Choroid plexus epithelial cell (primary cell): ENCODE results near the gene MAG.
"Not testable (repeated sequence)": the region's sequence is repeated elsewhere in the genome, so short reads cannot be mapped to it uniquely, and the experiment has no call there.

Source experiments
- DNase-seq: peaks from one replicate; pipeline ENCODE4 v3.0.0-alpha.2; 2010; ENCODE audit warnings: low read depth
- H3K4me3 ChIP-seq: 2 replicates; pipeline ENCODE4 v1.5.1; 2011; ENCODE audit warnings: low read depth, mild to moderate bottlenecking, control low read depth, low read length, moderate library complexity
- TF ChIP-seq, protein P1 (sequence below): conservative IDR thresholded peaks from 2 replicates; pipeline ENCODE4 v1.5.1; 2011; ENCODE audit warnings: low read depth, mild to moderate bottlenecking, control low read depth, inconsistent platforms, low read length, moderate library complexity

Gene MAG

DNA sequence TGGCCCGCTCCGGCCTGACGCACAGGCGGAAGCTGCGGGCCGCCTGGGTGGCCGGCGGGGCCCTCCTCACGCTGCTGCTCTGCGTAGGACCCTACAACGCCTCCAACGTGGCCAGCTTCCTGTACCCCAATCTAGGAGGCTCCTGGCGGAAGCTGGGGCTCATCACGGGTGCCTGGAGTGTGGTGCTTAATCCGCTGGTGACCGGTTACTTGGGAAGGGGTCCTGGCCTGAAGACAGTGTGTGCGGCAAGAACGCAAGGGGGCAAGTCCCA is 60.2 kb downstream of the MAG start:
- no peak for DNase-seq
- TF ChIP-seq, protein P1, sequence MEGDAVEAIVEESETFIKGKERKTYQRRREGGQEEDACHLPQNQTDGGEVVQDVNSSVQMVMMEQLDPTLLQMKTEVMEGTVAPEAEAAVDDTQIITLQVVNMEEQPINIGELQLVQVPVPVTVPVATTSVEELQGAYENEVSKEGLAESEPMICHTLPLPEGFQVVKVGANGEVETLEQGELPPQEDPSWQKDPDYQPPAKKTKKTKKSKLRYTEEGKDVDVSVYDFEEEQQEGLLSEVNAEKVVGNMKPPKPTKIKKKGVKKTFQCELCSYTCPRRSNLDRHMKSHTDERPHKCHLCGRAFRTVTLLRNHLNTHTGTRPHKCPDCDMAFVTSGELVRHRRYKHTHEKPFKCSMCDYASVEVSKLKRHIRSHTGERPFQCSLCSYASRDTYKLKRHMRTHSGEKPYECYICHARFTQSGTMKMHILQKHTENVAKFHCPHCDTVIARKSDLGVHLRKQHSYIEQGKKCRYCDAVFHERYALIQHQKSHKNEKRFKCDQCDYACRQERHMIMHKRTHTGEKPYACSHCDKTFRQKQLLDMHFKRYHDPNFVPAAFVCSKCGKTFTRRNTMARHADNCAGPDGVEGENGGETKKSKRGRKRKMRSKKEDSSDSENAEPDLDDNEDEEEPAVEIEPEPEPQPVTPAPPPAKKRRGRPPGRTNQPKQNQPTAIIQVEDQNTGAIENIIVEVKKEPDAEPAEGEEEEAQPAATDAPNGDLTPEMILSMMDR: no peak

DNA sequence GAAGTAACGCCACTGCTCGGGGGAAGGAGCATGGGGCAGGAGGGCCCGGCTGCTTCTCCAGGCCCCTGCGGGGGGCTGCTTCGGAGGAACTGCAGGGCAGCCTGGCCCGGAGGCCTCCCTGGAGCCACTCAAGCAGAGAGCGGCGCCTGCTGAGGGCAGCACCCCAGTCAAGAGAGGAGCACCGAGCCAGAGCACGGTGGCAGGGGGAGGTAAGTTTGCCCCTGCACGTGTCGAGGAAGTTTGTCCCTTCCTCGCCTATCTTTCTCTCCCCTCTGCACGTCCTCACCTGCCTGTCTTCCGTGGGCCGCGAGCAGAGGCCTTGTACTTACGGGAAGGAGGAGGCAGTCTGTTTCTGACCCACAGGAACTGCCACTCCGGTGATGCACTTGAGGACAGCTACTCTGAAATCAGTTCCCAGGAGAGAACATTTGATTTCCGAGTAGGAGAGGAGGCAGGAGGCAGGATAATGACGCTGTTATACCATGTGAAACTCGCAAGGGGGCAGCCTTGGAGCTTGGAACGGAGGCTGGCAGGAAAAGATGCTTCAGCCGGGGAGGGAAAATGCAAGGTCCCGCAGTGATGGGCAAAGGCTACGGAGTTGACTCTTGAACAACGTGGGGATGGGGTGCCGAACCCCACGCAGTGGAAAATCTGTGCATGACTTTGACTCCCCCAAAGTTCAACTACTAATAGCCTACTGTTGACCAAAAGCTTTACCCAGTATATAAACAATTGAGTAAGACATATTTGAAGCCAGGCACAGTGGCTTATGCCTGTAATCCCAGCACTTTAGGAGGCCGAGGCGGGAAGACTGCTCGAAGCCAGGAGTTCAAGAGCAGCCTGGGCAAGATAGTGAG is 60.7 kb downstream of the MAG start:
- DNase-seq: peak; percentile 91
- TF ChIP-seq, protein P1: peak; percentile 92
- no peak overlapping the region for H3K4me3 ChIP-seq

More for the DNA sequence above, 60.2 kb downstream of the MAG start:
- no peak overlapping the region for H3K4me3 ChIP-seq

DNA sequence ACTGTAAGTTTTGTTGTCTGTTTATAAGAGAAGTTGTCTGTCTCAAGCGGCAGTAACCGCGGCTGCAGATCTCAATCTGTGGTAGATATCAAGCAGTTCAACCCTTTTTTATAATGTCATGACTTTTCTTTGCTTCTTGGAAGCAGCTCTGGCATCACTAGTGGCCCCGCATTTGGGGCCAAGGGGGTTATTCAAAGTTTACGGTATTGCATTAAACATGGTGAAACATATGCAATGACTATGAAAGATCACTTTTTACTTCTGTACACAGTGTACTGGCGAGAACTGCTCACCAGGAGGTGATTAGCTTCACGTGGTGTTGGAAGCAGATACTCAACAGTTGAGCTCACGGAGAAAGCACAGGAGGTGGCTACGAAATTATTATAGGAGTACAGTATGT is 61.7 kb downstream of the MAG start:
- H3K4me3 ChIP-seq: no peak overlapping the region
- DNase-seq: peak; percentile 96
- TF ChIP-seq, protein P1: peak; percentile 50

DNA sequence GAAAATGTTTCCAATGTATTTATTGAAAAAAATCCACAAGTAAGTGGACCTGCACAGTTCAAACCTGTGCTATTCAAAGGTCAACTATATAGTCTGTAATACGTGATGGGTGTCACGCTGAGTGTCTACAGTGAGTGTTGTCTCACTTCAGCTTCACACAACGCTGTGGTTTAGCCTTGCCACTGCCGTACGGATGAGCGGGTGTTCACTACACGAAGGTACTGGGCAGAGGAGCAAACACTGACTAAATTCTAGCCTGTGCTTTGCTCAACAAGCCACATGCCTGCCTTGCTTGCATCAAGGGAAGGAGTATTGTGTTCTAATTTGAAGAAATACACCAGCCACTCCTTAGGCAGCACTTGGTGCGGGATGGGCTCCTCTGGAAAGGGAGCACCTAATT is 62.9 kb downstream of the MAG start:
- DNase-seq: no peak
- no peak overlapping the region for H3K4me3 ChIP-seq
- TF ChIP-seq, protein P1: no peak

DNA sequence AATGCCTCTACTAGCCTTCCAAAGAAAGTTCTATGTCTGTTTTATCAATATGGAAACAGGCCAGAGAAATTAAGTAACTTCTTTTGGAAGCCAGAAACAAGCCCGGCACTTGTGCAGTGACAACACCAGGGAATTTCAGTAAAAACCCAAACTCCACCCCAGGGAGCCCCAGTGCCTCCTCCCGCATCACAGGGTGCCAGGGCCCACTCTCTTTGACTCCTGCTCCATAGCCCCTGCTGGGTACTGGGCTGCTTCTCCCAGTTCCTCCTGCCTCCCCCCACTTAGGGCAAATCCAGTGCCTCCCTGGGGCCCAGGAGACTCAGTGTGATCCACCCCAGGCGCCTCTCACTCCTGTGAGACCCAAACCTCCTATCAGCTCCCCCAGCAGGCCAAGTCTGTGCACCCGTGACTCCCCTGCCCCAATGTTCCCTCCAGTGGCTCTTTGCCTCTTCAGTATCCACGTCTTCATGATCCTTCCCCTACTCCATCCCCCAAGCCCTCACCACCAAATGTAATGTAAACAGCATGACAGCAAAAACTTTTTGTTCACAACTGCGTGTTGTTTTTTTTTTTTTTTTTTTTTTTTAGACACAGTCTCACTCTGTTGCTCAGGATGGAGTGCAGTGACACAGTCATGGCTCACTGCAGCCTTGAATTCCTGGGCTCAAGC is 64.0 kb downstream of the MAG start:
- H3K4me3 ChIP-seq: no peak overlapping the region
- TF ChIP-seq, protein P1: no peak
- peak; percentile 76 for DNase-seq

DNA sequence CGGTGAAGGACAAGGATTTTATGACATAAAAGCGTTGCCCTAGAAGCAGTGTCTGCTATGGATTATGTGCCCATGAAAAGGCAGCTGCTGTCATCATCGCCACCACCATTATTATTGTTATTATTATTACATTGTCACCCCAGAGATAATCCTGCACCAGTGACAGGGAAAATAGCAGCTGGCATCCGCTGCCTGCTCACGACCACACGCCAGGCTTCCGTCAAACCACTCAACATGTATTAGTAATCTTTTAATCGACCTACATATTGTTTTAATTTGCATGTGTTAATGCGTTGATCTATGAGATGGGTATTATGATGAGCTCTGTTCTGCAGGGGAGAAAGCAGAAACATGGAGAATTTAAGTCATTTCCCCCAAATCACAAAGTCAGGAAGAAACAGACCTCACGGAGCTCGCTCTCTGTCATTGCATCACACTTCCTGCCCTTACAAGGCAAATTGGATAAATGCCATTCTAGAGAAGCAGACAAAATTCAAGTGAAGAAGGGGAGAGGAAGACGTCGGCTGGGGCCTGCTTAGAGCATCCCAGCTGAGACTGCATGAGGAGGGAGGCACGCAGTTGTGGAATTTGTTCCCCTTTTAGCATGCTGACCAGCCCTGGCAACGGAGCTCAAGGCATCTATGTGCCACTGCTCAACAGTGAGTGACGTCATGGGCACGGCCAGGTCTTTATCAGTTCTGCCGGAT is 66.1 kb downstream of the MAG start, which contains the start of gene FFAR3:
Gene FFAR3, plus strand, starts transcription at position 594 of the 707 bp plus-strand sequence. CDS start 431 bp downstream, outside the sequence.
- no peak within 1 kb of the TSS for H3K4me3 ChIP-seq
- DNase-seq: peak; percentile 69
- TF ChIP-seq, protein P1: no peak

DNA sequence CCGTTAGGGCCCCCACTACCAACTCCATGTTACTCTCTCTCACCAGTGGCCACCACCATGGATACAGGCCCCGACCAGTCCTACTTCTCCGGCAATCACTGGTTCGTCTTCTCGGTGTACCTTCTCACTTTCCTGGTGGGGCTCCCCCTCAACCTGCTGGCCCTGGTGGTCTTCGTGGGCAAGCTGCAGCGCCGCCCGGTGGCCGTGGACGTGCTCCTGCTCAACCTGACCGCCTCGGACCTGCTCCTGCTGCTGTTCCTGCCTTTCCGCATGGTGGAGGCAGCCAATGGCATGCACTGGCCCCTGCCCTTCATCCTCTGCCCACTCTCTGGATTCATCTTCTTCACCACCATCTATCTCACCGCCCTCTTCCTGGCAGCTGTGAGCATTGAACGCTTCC is 66.9 kb downstream of the MAG start:
- not testable (repeated sequence) for H3K4me3 ChIP-seq, DNase-seq

DNA sequence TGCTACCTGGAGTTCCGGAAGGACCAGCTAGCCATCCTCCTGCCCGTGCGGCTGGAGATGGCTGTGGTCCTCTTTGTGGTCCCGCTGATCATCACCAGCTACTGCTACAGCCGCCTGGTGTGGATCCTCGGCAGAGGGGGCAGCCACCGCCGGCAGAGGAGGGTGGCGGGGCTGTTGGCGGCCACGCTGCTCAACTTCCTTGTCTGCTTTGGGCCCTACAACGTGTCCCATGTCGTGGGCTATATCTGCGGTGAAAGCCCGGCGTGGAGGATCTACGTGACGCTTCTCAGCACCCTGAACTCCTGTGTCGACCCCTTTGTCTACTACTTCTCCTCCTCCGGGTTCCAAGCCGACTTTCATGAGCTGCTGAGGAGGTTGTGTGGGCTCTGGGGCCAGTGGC is 67.4 kb downstream of the MAG start:
- H3K4me3 ChIP-seq, DNase-seq: not testable (repeated sequence)

DNA sequence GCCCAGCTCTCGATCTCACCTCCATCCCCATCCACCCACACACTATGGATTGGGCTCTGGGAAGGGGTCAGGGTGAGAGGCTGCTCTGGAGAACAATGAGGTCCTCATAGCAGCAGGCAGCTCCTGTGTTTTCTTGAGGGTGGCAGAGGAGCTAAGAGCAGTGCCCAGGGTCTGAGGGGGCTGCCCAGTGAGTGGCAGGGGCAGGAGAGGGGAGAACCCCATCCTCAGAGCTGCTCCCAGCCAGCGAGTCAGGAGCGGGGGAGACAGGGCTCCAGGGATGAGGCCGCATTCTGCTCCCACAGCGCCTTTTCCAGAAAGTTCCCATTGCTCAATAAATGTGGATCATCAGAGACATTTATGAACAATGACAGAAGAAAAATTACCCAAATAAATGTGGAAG is 68.1 kb downstream of the MAG start:
- not testable (repeated sequence) for H3K4me3 ChIP-seq, DNase-seq
